Mesothelial cell of epicardium (in vitro differentiated cells): ENCODE results near the gene KCNK4. TPM values are rescaled to one million over a fixed set of nuclear protein-coding genes. Genes with fewer than 3 reads are reported as not detected.
A peak's percentile ranks its signal among the peaks of the same experiment; 100 is the strongest.

Experiments used
- DNase-seq, 2 experiments: peaks; one replicate each; pipeline ENCODE4 v3.0.0; 2021; ENCODE audit warnings: low spot score in 2 of 2; ENCODE audit not compliant: unreplicated experiment in 2 of 2
- H3K27ac Mint-ChIP-seq: 2 replicates; pipeline ENCODE4 v1.8.0; 2021; ENCODE audit warnings: mixed read lengths
- H3K27me3 Mint-ChIP-seq: 2 replicates; pipeline ENCODE4 v1.8.0; 2021; ENCODE audit warnings: low read depth, mixed read lengths
- H3K36me3 Mint-ChIP-seq: 2 replicates; pipeline ENCODE4 v1.8.0; 2021; ENCODE audit warnings: mixed read lengths
- H3K4me1 Mint-ChIP-seq: 2 replicates; pipeline ENCODE4 v1.8.0; 2021; ENCODE audit warnings: mixed read lengths
- H3K4me3 Mint-ChIP-seq: 2 replicates; pipeline ENCODE4 v1.8.0; 2021; ENCODE audit warnings: mild to moderate bottlenecking, moderate library complexity, mixed read lengths
- H3K9me3 Mint-ChIP-seq: 2 replicates; pipeline ENCODE4 v1.8.0; 2021; ENCODE audit warnings: mixed read lengths
- CTCF ChIP-seq: fragments of 200-600 bp; sonication (generic); IDR thresholded peaks from one replicate; pipeline ENCODE4 v1.5.0; 2021; ENCODE audit warnings: antibody characterized with exemption; ENCODE audit not compliant: unreplicated experiment
- total RNA-seq: library from RNA; stranded (reverse); gene quantifications from 3 replicates; pipeline ENCODE4 v1.2.1, GENCODE V29; 2021

The KCNK4 gene
- total RNA-seq, 1 donor from 2014 or later, result 0.58 TPM

DNA sequence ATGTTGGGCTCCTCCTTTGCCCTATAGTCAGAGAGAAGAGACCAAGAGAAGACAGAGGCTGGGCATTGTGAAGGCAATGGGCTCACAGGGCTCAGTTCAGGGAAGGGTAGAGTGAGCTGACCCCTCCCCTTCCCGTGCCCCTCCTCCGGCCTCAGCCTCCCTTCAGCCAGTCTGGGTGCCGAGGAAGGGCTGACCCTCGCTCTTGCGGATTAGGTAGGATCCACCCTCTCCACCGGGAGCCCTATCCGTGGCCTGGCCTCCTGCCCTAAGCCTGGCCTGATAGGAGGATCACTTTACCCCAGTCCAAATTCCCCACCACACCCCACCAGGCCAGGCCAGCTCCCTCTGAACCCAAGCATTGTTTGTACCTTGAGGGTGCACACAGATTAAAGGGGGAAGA is 42.5 kb upstream of the KCNK4 start:
- Mint-ChIP-seq H3K27me3 (no peaks in the 10 kb centered on the region), H3K4me3 (no peak overlapping the region), H3K4me1 (peaks cover 21% of the 10 kb centered on the region), H3K9me3 (no peaks in the 10 kb centered on the region), H3K27ac (no peak overlapping the region), H3K36me3 (no peaks in the 10 kb centered on the region)
- DNase-seq, result no peak
- no peak for TF ChIP-seq CTCF

DNA sequence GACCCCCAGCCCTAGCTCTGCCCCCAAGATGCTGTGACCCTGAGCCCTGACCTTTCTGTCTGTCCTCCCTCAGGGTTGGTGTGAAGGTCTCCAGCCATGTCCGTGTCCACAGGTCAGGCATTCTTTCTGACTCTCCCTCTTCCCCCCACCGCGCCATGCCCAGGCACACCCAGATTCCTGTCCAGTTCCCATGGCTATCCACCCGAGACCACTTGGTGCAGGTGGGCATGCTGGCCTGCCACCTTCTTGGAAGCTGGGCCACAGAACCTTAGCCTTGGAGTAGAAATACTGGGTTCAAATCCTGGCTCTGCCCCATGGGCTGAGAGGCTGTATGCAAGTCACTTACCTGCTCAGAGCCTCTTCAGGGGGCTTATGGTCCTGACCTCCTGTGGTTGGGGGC is 42.1 kb upstream of the KCNK4 start:
- Mint-ChIP-seq H3K4me1 (peaks cover 21% of the 10 kb centered on the region), H3K36me3 (no peaks in the 10 kb centered on the region), H3K9me3 (no peaks in the 10 kb centered on the region), H3K4me3 (no peak overlapping the region), H3K27ac (no peak overlapping the region), H3K27me3 (no peaks in the 10 kb centered on the region)
- no peak for DNase-seq
- TF ChIP-seq CTCF, result no peak

DNA sequence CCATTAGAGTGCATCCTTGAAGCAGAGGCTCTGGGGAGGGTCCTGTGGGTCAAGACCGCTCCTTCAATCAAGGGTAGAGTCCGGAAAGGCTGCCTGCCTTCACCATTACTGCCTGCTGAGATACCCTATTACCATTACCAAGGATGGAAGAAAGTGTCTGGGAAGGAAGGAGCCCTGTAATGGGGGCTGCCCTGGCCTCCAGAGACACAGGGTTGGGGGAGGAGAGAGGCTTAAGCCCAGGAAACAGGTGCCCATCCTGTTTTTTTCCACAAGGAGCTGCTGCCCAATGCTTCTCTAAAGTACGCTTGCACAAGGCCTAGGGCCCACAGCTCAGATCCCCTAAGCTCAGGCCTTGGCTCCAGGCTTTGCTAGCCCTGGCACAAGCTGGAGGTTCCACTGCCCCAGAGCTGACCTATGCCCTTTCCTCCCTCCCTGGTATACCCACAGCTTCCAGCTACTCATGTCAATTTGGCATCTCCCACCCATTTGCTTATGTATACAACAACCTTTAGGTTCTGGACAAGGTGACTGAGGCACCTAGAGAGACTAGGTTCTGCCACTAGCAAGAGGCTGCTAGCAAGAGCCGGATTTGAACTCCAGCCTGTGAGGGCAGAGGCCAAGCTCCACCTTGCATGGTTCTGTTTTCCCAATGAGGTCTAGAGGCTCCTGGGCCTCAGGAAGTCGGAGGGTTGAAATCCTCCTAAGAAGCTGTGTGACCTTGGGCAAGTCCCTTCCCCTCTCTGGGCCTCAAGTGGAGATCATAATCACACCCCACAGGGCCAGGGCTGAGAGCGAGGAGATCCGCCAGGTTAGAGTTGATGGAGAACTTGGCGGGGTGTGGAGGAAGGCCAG is 41.3 kb upstream of the KCNK4 start:
- H3K4me1 Mint-ChIP-seq, result peaks cover 21% of the 10 kb centered on the region
- no peak overlapping the region for H3K27ac Mint-ChIP-seq
- DNase-seq, result no peak
- H3K4me3 Mint-ChIP-seq, result peak overlapping the region; percentile 28
- H3K9me3 Mint-ChIP-seq, result no peaks in the 10 kb centered on the region
- H3K36me3 Mint-ChIP-seq, result no peaks in the 10 kb centered on the region
- TF ChIP-seq CTCF, result no peak
- H3K27me3 Mint-ChIP-seq, result no peaks in the 10 kb centered on the region

DNA sequence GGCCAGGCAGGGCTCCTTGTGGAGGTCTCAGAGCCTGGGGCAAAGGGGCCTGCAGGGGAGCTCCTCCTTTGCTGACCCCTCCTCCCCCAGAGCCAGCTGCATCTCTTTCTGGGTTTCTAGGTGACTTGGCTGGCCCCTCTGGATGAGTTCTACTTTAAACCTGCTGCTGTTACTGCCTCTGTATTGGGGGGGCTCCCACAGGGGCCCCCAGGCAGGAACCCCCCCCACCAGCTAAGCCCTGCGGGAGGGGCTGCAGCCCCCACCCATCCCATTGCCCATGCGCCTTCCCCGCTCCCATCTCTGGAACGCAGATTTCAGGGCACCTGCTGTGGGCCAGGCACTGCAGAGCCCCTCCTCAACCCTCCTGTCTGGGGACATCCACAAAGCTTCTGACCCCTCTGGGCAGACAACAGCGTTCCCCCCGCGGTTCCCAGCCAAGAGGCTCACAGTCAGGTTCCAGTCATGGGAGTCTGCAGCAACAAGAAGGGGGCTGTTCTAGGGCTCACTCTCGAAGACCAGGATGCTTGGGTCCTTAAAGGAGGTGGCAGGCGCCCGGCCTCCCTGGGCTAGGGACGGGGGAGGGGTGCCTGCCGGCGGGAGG is 40.6 kb upstream of the KCNK4 start:
- no peak for TF ChIP-seq CTCF
- no peaks in the 10 kb centered on the region for H3K36me3 Mint-ChIP-seq
- no peaks in the 10 kb centered on the region for H3K9me3 Mint-ChIP-seq
- H3K27ac Mint-ChIP-seq, result no peak overlapping the region
- no peak for DNase-seq
- H3K4me1 Mint-ChIP-seq, result peaks cover 20% of the 10 kb centered on the region
- H3K4me3 Mint-ChIP-seq, result peak overlapping the region; percentile 75
- H3K27me3 Mint-ChIP-seq, result no peaks in the 10 kb centered on the region

- Mint-ChIP-seq H3K4me1 (peaks cover 16% of the 10 kb centered on the region), H3K4me3 (peak within 1 kb of the TSS; percentile 83), H3K27me3 (no peaks in the 10 kb centered on the region), H3K36me3 (no peaks in the 10 kb centered on the region), H3K9me3 (no peaks in the 10 kb centered on the region), H3K27ac (peak within 1 kb of the TSS; percentile 73)
- peak; percentile 85 for TF ChIP-seq CTCF
- DNase-seq, result peak in 1 of 2 experiments; percentile 77
These were observed 39.9 kb upstream of the KCNK4 start, which contains the start of gene PLCB3 for GRCh38 chr11:64251016-64251752. Gene PLCB3, plus strand, starts transcription at chr11:64251530. Its CDS starts 120 bp downstream, at chr11:64251650.
